22Rv1 (cell line): ENCODE measurements around the gene FBXO47.
A peak's percentile ranks its signal among the peaks of the same experiment; 100 is the strongest.

Experiments
- H3K27ac ChIP-seq: fragments of 450-650 bp; 2 replicates; pipeline ENCODE4 v1.5.1; 2017
- CTCF ChIP-seq: fragments of 450-650 bp; IDR thresholded peaks from 2 replicates; pipeline ENCODE4 v1.5.1; 2017; ENCODE audit warnings: mild to moderate bottlenecking
- ZFX ChIP-seq: fragments of 450-650 bp; IDR thresholded peaks from 2 replicates; pipeline ENCODE4 v1.6.1; 2017; ENCODE audit warnings: antibody characterized with exemption, borderline replicate concordance

FBXO47 gene

GRCh38 chr17:38926293-38927070 lies 40.7 kb downstream of the FBXO47 start:
- no peak overlapping the region for H3K27ac ChIP-seq
- no peak for TF ChIP-seq ZFX

GRCh38 chr17:38925263-38925995 lies 41.8 kb downstream of the FBXO47 start, which contains the start of gene LASP1NB:
TSS of gene LASP1NB (plus strand) at chr17:38925614.
- no peak within 1 kb of the TSS for H3K27ac ChIP-seq

GRCh38 chr17:38922538-38923297 lies 44.5 kb downstream of the FBXO47 start:
- H3K27ac ChIP-seq, result peak overlapping the region; percentile 29
- TF ChIP-seq CTCF (no peak), ZFX (no peak)

More at GRCh38 chr17:38925263-38925995, 41.8 kb downstream of the FBXO47 start, which contains the start of gene LASP1NB:
- TF ChIP-seq ZFX, result no peak
- TF ChIP-seq CTCF, result no peak

GRCh38 chr17:38921756-38922411 lies 45.3 kb downstream of the FBXO47 start:
- H3K27ac ChIP-seq, result peak overlapping the region; percentile 29
- no peak for TF ChIP-seq ZFX
- no peak for TF ChIP-seq CTCF

GRCh38 chr17:38920374-38921291 lies 46.6 kb downstream of the FBXO47 start:
- H3K27ac ChIP-seq, result 0 out of 2 replicates have a peak overlapping the region, but pooled peaks have one; percentile 29
- no peak for TF ChIP-seq CTCF
- no peak for TF ChIP-seq ZFX

GRCh38 chr17:38919316-38920078 lies 47.7 kb downstream of the FBXO47 start:
- no peak overlapping the region for H3K27ac ChIP-seq

More at GRCh38 chr17:38919316-38920078, 47.7 kb downstream of the FBXO47 start:
- TF ChIP-seq CTCF (no peak), ZFX (no peak)
